ENCODE measurements around the gene TMEM247. TPM values are rescaled to one million over a fixed set of nuclear protein-coding genes. Genes with fewer than 3 reads are reported as not detected.
"Not testable (repeated sequence)": the region's sequence is repeated elsewhere in the genome, so short reads cannot be mapped to it uniquely, and the experiment has no call there.

TMEM247 gene
- total RNA-seq, 2 donors from 2014 or later = 2.6 TPM; not detected in 1

- Histone ChIP-seq H3K9me3 (no peaks in the 10 kb centered on the region), H3K4me1 (replicated peaks) (no peaks in the 10 kb centered on the region), H3K27ac (no peak overlapping the region), H3K4me3 (no peak overlapping the region), H3K27me3 (replicated peaks; ENCODE audit: insufficient read depth) (no peaks in the 10 kb centered on the region), H3K36me3 (no peaks in the 10 kb centered on the region)
- DNase-seq (ENCODE audit: low spot score) = no peak
- intact Hi-C loops (cut with DNase I) = no loop called here
- WGBS = 82% methylated on average over 7 of the region's 7 CpGs
- no peak for TF ChIP-seq POLR2A (IDR thresholded peaks at IDR 0.05)
- no peak for TF ChIP-seq POLR2AphosphoS5 (IDR thresholded peaks at IDR 0.05)
- TF ChIP-seq CTCF (IDR thresholded peaks at IDR 0.05) = no peak
These were observed 9.2 kb upstream of the TMEM247 start for GRCh38 chr2:46470114-46470628.

GRCh38 chr2:46471019-46471583 is 8.3 kb upstream of the TMEM247 start:
- H3K27me3 ChIP-seq (replicated peaks; ENCODE audit: insufficient read depth) = no peaks in the 10 kb centered on the region
- H3K36me3 ChIP-seq = no peaks in the 10 kb centered on the region
- no peaks in the 10 kb centered on the region for H3K9me3 ChIP-seq
- H3K4me3 ChIP-seq = no peak overlapping the region
- TF ChIP-seq CTCF (IDR thresholded peaks at IDR 0.05) (no peak), POLR2AphosphoS5 (IDR thresholded peaks at IDR 0.05) (no peak), POLR2A (IDR thresholded peaks at IDR 0.05) (no peak)
- 98% methylated on average over 5 of the region's 5 CpGs for WGBS
- intact Hi-C loops (cut with DNase I) = no loop called here
- no peak for DNase-seq (ENCODE audit: low spot score)
- H3K4me1 ChIP-seq (replicated peaks) = no peaks in the 10 kb centered on the region
- H3K27ac ChIP-seq = no peak overlapping the region

DNA sequence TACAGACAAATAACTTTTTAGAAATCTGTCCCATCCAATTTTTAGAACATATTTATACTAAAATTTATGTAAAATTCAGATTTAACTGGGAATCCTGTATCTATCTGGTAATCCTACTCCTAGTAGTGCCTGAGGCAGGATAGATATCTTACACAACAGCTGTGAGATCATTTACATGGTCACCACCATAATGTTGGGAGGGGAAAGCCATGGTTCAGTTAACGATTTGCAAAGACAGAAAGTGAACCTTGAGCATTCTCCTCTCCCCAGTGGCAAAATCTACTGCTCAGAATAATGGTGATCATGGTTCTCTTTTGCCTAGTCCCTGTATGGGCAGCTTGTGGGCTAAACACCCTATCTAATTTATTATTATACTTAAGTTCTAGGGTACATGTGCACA is 7.7 kb upstream of the TMEM247 start:
- Histone ChIP-seq H3K4me3 (no peak overlapping the region), H3K27me3 (replicated peaks; ENCODE audit: insufficient read depth) (no peaks in the 10 kb centered on the region), H3K9me3 (no peaks in the 10 kb centered on the region), H3K36me3 (no peaks in the 10 kb centered on the region), H3K27ac (no peak overlapping the region), H3K4me1 (replicated peaks) (no peaks in the 10 kb centered on the region)
- intact Hi-C loops (cut with DNase I) = no loop called here
- TF ChIP-seq CTCF (IDR thresholded peaks at IDR 0.05) = no peak
- no peak for TF ChIP-seq POLR2AphosphoS5 (IDR thresholded peaks at IDR 0.05)
- no peak for TF ChIP-seq POLR2A (IDR thresholded peaks at IDR 0.05)
- no peak for DNase-seq (ENCODE audit: low spot score)
- WGBS = 81% methylated on average over 1 of the region's 1 CpG

DNA sequence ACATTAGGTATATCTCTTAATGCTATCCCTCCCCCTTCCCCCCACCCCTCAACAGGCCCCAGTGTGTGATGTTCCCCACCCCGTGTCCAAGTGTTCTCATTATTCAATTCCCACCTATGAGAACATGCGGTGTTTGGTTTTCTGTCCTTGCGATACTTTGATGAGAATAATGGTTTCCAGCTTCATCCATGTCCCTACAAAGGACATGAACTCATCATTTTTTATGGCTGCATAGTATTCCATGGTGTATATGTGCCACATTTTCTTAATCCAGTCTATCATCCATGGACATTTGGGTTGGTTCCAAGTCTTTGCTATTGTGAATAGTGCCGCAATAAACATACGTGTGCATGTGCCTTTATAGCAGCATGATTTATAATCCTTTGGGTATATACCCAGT is 7.2 kb upstream of the TMEM247 start:
- H3K4me3 ChIP-seq; intact Hi-C loops (cut with DNase I); H3K4me1 ChIP-seq (replicated peaks); H3K27ac ChIP-seq; H3K9me3 ChIP-seq; H3K36me3 ChIP-seq; DNase-seq (ENCODE audit: low spot score); H3K27me3 ChIP-seq (replicated peaks; ENCODE audit: insufficient read depth): not testable (repeated sequence)
- WGBS = 99% methylated on average over 5 of the region's 5 CpGs

DNA sequence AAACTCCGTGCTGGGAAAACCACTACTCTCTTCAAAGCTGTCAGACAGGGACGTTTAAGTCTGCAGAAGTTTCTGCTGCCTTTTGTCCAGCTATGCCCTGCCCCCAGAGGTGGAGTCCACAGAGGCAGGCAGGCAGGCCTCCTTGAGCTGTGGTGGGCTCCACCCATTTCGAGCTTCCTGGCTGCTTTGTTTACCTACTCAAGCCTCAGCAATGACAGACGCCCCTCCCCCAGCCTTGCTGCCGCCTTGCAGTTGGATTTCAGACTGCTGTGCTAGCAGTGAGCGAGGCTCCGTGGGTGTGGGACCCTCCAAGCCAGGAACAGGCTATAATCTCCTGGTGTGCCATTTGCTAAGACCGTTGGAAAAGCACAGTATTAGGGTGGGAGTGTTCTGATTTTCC is 1.9 kb upstream of the TMEM247 start:
- H3K9me3 ChIP-seq; H3K36me3 ChIP-seq; DNase-seq (ENCODE audit: low spot score); H3K4me1 ChIP-seq (replicated peaks); H3K27ac ChIP-seq; H3K4me3 ChIP-seq; intact Hi-C loops (cut with DNase I); H3K27me3 ChIP-seq (replicated peaks; ENCODE audit: insufficient read depth): not testable (repeated sequence)
- WGBS = 46% methylated on average over 8 of the region's 8 CpGs

DNA sequence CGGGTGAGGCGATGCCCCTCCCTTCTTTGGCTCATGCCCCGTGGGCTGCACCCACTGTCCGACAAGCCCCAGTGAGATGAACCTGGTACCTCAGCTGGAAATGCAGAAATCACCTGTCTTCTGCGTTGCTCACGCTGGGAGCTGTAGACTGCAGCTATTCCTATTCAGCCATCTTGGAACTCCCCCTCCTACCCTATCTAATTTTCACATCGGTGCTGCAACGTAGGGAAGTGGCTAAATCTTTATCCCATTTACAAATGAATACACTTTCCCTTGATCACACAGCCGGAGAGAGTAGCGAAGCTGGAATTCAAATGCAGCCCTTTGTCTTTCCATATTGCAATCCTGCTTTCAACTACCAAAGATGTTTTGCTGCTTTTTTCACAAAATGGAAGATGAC is 1.4 kb upstream of the TMEM247 start:
- DNase-seq (ENCODE audit: low spot score) = no peak
- no peaks in the 10 kb centered on the region for H3K4me1 ChIP-seq (replicated peaks)
- 90% methylated on average over 10 of the region's 10 CpGs for WGBS
- no peak overlapping the region for H3K27ac ChIP-seq
- no peak overlapping the region for H3K4me3 ChIP-seq
- intact Hi-C loops (cut with DNase I) = no loop called here
- TF ChIP-seq POLR2A (IDR thresholded peaks at IDR 0.05) (no peak), CTCF (IDR thresholded peaks at IDR 0.05) (no peak), POLR2AphosphoS5 (IDR thresholded peaks at IDR 0.05) (no peak)
- H3K36me3 ChIP-seq = no peaks in the 10 kb centered on the region
- H3K27me3 ChIP-seq (replicated peaks; ENCODE audit: insufficient read depth) = no peaks in the 10 kb centered on the region
- H3K9me3 ChIP-seq = no peaks in the 10 kb centered on the region
